H1 (cell line): ENCODE measurements around the gene CRPPA. TPM values are rescaled to one million over a fixed set of nuclear protein-coding genes. Genes with fewer than 3 reads are reported as not detected.

Experiments used
- CTCF ChIA-PET: fragments of 300-600 bp; sonication (Branson Sonifier 250); formaldehyde crosslinking; loops from one replicate; lab custom pipeline; 2021; ENCODE audit not compliant: partially characterized antibody; lab: Charles Lee
- POLR2A ChIA-PET: fragments of 300-600 bp; sonication (Branson Sonifier 250); formaldehyde crosslinking; loops from one replicate; lab custom pipeline; 2021; ENCODE audit warnings: inconsistent platforms; ENCODE audit not compliant: partially characterized antibody; lab: Charles Lee
- DNase-seq, 2 experiments: peaks; one replicate each; pipeline versions ENCODE4 v3.0.0 to v3.0.0-alpha.2; 2010 to 2022; ENCODE audit warnings: low spot score in 2 of 2, low read depth in 1 of 2, mixed read lengths in 1 of 2
- FAIRE-seq: peaks from 2 replicates; lab custom pipeline; 2011; peaks lifted over from hg19 to GRCh38; lab: Jason Lieb, UNC
- H2AFZ ChIP-seq: 2 replicates; pipeline ENCODE4 v1.8.1; 2012; ENCODE audit warnings: low read length, inconsistent platforms
- H2AK5ac ChIP-seq: 2 replicates; pipeline ENCODE4 v1.6.1; 2013; ENCODE audit warnings: low read depth, low read length
- H2BK120ac ChIP-seq: replicated peaks from 2 replicates; pipeline ENCODE3; 2013; ENCODE audit warnings: low read depth, low read length, inconsistent platforms
- H2BK12ac ChIP-seq: 2 replicates; pipeline ENCODE4 v1.6.1; 2013; ENCODE audit warnings: low read depth, low read length
- H2BK15ac ChIP-seq: 2 replicates; pipeline ENCODE4 v1.6.1; 2013; ENCODE audit warnings: low read length
- H2BK20ac ChIP-seq: 2 replicates; pipeline ENCODE4 v1.6.1; 2013; ENCODE audit warnings: low read length
- H2BK5ac ChIP-seq: 2 replicates; pipeline ENCODE4 v1.6.1; 2013; ENCODE audit warnings: low read depth, low read length
- H3K14ac ChIP-seq: 2 replicates; pipeline ENCODE4 v1.6.1; 2013; ENCODE audit warnings: inconsistent platforms; ENCODE audit not compliant: insufficient read length
- H3K18ac ChIP-seq: 2 replicates; pipeline ENCODE4 v1.6.1; 2013; ENCODE audit warnings: low read length; ENCODE audit errors: extremely low read depth
- H3K23ac ChIP-seq: 2 replicates; pipeline ENCODE4 v1.6.1; 2013; ENCODE audit warnings: inconsistent platforms; ENCODE audit not compliant: insufficient read length
- H3K23me2 ChIP-seq: 2 replicates; pipeline ENCODE4 v1.6.1; 2013; ENCODE audit warnings: low read depth, low read length
- H3K27ac ChIP-seq: 2 replicates; pipeline ENCODE4 v1.6.1; 2011; ENCODE audit warnings: low read depth, low read length, inconsistent platforms
- H3K27me3 ChIP-seq, 4 experiments: replicated peaks in 1 of 4; 1 replicate in 1 of 4; 2 replicates in 3 of 4; pipeline versions ENCODE4 v1.6.1 to v1.8.1; 2011 to 2013; ENCODE audit warnings: low read length in 3 of 4, mild to moderate bottlenecking in 3 of 4, inconsistent platforms in 2 of 4, mixed read lengths in 2 of 4, moderate library complexity in 1 of 4; ENCODE audit not compliant: control insufficient read depth in 3 of 4, insufficient read depth in 3 of 4; ENCODE audit errors: extremely low read depth in 1 of 4
- H3K36me3 ChIP-seq, 4 experiments: 2 replicates each; pipeline versions ENCODE4 v1.6.1 to v1.8.1; 2011 to 2013; ENCODE audit warnings: mild to moderate bottlenecking in 4 of 4, low read length in 3 of 4, moderate library complexity in 2 of 4, control low read depth in 1 of 4, inconsistent platforms in 1 of 4; ENCODE audit not compliant: insufficient read depth in 4 of 4, control insufficient read depth in 2 of 4
- H3K4ac ChIP-seq: replicated peaks from 2 replicates; pipeline ENCODE3; 2013; ENCODE audit warnings: low read length, low read depth, mixed read lengths, inconsistent platforms; ENCODE audit not compliant: insufficient read length
- H3K4me1 ChIP-seq, 4 experiments: replicated peaks in 1 of 4; 1 replicate in 1 of 4; 2 replicates in 3 of 4; pipeline versions ENCODE4 v1.6.1 to v1.8.1; 2011 to 2013; ENCODE audit warnings: low read length in 3 of 4, inconsistent platforms in 2 of 4, mixed read lengths in 1 of 4; ENCODE audit not compliant: insufficient read depth in 4 of 4, control insufficient read depth in 3 of 4
- H3K4me2 ChIP-seq, 2 experiments: 2 replicates each; pipeline versions ENCODE4 v1.6.1 to v1.8.1; 2011 to 2013; ENCODE audit warnings: low read depth in 2 of 2, low read length in 2 of 2, control low read depth in 1 of 2, inconsistent platforms in 1 of 2, mild to moderate bottlenecking in 1 of 2; ENCODE audit not compliant: insufficient read depth in 1 of 2
- H3K4me3 ChIP-seq, 4 experiments: fragments of 200-600, 300-600 bp in 1 of 4; sonication (generic), shearing (Covaris generic), sonication (Bioruptor Twin) in 1 of 4; 2 replicates each; pipeline versions ENCODE4 v1.5.1 to v1.8.1; 2011 to 2016; ENCODE audit warnings: low read length in 4 of 4, low read depth in 3 of 4, control low read depth in 2 of 4, inconsistent platforms in 2 of 4, mild to moderate bottlenecking in 2 of 4, mixed read lengths in 1 of 4, moderate library complexity in 1 of 4; ENCODE audit not compliant: insufficient read depth in 2 of 4; ENCODE audit errors: extremely low read depth in 1 of 4
- H3K56ac ChIP-seq: replicated peaks from 2 replicates; pipeline ENCODE3; 2013; ENCODE audit warnings: low read depth, mild to moderate bottlenecking, mixed read lengths, low read length, inconsistent platforms; ENCODE audit not compliant: insufficient read length
- H3K79me1 ChIP-seq: 2 replicates; pipeline ENCODE4 v1.6.1; 2013; ENCODE audit warnings: low read depth, low read length, control low read depth
- H3K79me2 ChIP-seq, 2 experiments: 2 replicates each; pipeline versions ENCODE4 v1.6.1 to v1.8.1; 2012 to 2013; ENCODE audit warnings: low read length in 2 of 2, mild to moderate bottlenecking in 2 of 2, inconsistent platforms in 1 of 2; ENCODE audit not compliant: insufficient read depth in 2 of 2, control insufficient read depth in 1 of 2
- H3K9ac ChIP-seq, 4 experiments: replicated peaks in 1 of 4; 1 replicate in 1 of 4; 2 replicates in 3 of 4; pipeline versions ENCODE4 v1.6.1 to v1.8.1; 2011 to 2013; ENCODE audit warnings: low read depth in 3 of 4, low read length in 3 of 4, control low read depth in 2 of 4, mild to moderate bottlenecking in 2 of 4, moderate library complexity in 2 of 4, inconsistent platforms in 1 of 4; ENCODE audit errors: extremely low read depth in 1 of 4
- H3K9me3 ChIP-seq, 2 experiments: 2 replicates each; pipeline versions ENCODE4 v1.6.1 to v1.8.1; 2012 to 2013; ENCODE audit warnings: mild to moderate bottlenecking in 2 of 2, moderate library complexity in 2 of 2, control low read depth in 1 of 2, inconsistent platforms in 1 of 2, low read depth in 1 of 2, low read length in 1 of 2, mixed read lengths in 1 of 2; ENCODE audit not compliant: insufficient read depth in 2 of 2
- H4K20me1 ChIP-seq, 2 experiments: replicated peaks in 1 of 2; 2 replicates each; pipeline versions ENCODE3 to v1.8.1; 2011 to 2013; ENCODE audit warnings: inconsistent platforms in 2 of 2, low read length in 2 of 2, mild to moderate bottlenecking in 1 of 2; ENCODE audit not compliant: insufficient read depth in 2 of 2, control insufficient read depth in 1 of 2
- H4K5ac ChIP-seq: 2 replicates; pipeline ENCODE4 v1.6.1; 2013; ENCODE audit warnings: low read length, low read depth, mixed read lengths, inconsistent platforms; ENCODE audit not compliant: insufficient read length
- H4K8ac ChIP-seq: 2 replicates; pipeline ENCODE4 v1.8.0; 2013; ENCODE audit warnings: mild to moderate bottlenecking, moderate library complexity, low read length, inconsistent platforms; ENCODE audit not compliant: insufficient read depth; ENCODE audit errors: extremely low read depth
- H4K91ac ChIP-seq: replicated peaks from 2 replicates; pipeline ENCODE3; 2013; ENCODE audit warnings: low read length, mixed read lengths, inconsistent platforms; ENCODE audit not compliant: insufficient read length
- ATF3 ChIP-seq: IDR thresholded peaks from 2 replicates; pipeline ENCODE4 v1.6.1; 2011; ENCODE audit warnings: low read depth, mild to moderate bottlenecking, low read length; ENCODE audit not compliant: insufficient read depth
- KDM5A ChIP-seq: fragments of 200-600 bp; IDR thresholded peaks from 2 replicates; pipeline ENCODE4 v1.7.1; 2012; ENCODE audit warnings: mild to moderate bottlenecking, low read length, inconsistent platforms, mixed read lengths
- NANOG ChIP-seq: IDR thresholded peaks from 2 replicates; pipeline ENCODE4 v1.6.1; 2011; ENCODE audit warnings: low read length, low read depth, mild to moderate bottlenecking, inconsistent platforms; ENCODE audit not compliant: insufficient read depth, poor library complexity, severe bottlenecking
- POLR2AphosphoS5 ChIP-seq: IDR thresholded peaks from 2 replicates; pipeline ENCODE4 v1.6.1; 2011; ENCODE audit warnings: low read depth, low read length
- TCF12 ChIP-seq: IDR thresholded peaks from 2 replicates; pipeline ENCODE4 v1.6.1; 2011; ENCODE audit warnings: low read depth, mild to moderate bottlenecking, low read length
- WGBS, 2 experiments: shearing (Covaris generic) in 1 of 2; methylation state at CpG; one replicate each; pipeline versions ENCODE4 v1.1.6 to v1.1.7; 2013 to 2015; ENCODE audit warnings: low lambda C conversion rate in 2 of 2, mixed read lengths in 2 of 2, inconsistent platforms in 1 of 2, low coverage in 1 of 2, missing lambda C conversion rate in 1 of 2; ENCODE audit not compliant: insufficient replicate concordance in 2 of 2, insufficient coverage in 1 of 2, insufficient read length in 1 of 2; ENCODE audit errors: extremely low coverage in 1 of 2, missing lambda C conversion rate in 1 of 2; 5-methylcytosine and 5-hydroxymethylcytosine counted together
- polyA plus RNA-seq, 7 experiments: library from polyadenylated mRNA; depleted of rRNA in 3 of 7; stranded (reverse) in 5 of 7; unstranded in 2 of 7; fragments of >200 nt in 5 of 7; fragments of 200-250 nt in 2 of 7; gene quantifications; 1 replicate in 5 of 7; 2 replicates in 1 of 7; 4 replicates in 1 of 7; pipeline versions ENCODE4 v1.2.1 to v1.2.3, GENCODE V29; 2011 to 2013; ENCODE audit warnings: missing spikeins in 2 of 7, mixed read lengths in 2 of 7
- total RNA-seq: library from RNA; stranded (reverse); fragmentation: NEBNext Ultra II Directional; extraction: Animal tissue kit (Norgen Biotek cat#: 25700); gene quantifications from 2 replicates; pipeline ENCODE4 v1.2.1, GENCODE V29; 2021

Gene CRPPA
- total and polyA plus RNA-seq, 2 of the 8 experiments (the other 6 are each of a cell fraction or from before 2014, with no cell fraction given), result 0.23 to 0.39 TPM

DNA sequence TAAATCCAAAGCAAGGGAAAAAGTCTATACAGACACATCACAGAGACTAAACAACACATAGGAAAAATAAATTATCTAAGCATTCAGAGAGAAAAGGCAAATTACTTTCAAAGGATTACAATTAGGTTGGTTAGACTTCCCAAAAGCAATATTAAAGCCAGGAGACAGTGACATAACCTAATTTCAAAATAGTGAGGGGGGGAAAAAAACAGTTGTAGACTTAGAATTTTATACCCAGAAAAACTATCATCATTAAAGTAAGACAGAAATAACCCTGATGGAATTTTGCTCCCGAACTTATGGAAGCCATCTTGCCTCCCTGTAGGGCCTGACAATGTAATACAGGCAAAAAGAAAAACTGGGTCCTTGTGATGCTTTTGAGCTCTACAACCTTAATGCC, 18.4 kb downstream of the CRPPA start:
- Histone ChIP-seq H3K23me2 (no peaks in the 10 kb centered on the region), H2BK15ac (no peak overlapping the region), H4K91ac (no peak overlapping the region), H2BK120ac (no peak overlapping the region), H4K20me1 (no peaks in the 10 kb centered on the region), H3K4me2 (no peak overlapping the region), H4K5ac (no peak overlapping the region), H3K79me2 (no peaks in the 10 kb centered on the region; a peak in 1 of 4 replicates), H3K27ac (no peak overlapping the region), H2BK12ac (no peak overlapping the region), H3K27me3 (no peaks in the 10 kb centered on the region), H3K4me1 (no peaks in the 10 kb centered on the region), H3K9me3 (peaks cover 29% of the 10 kb centered on the region in 2 experiments), H3K9ac (no peak overlapping the region), H3K4ac (no peak overlapping the region), H3K18ac (no peak overlapping the region), H3K14ac (no peak overlapping the region), H3K23ac (no peak overlapping the region), H4K8ac (no peak overlapping the region), H3K56ac (no peak overlapping the region), H2BK20ac (no peak overlapping the region), H3K79me1 (no peaks in the 10 kb centered on the region), H2AK5ac (no peak overlapping the region), H2BK5ac (no peak overlapping the region), H3K36me3 (peaks cover 0 to 20% (median 6%) of the 10 kb centered on the region in 4 experiments; a peak in 2 of 8 replicates), H3K4me3 (no peak overlapping the region), H2AFZ (no peak overlapping the region)
- POLR2A ChIA-PET, result no interaction called here
- DNase-seq, result no peak
- TF ChIP-seq TCF12, result no peak
- TF ChIP-seq KDM5A, result no peak
- TF ChIP-seq POLR2AphosphoS5, result no peak
- TF ChIP-seq NANOG, result no peak
- no peak for TF ChIP-seq ATF3
- no peak for FAIRE-seq
- CTCF ChIA-PET, result no interaction called here
- 94% methylated on average over 1 of the region's 1 CpG; no CpG with 5 or more reads in 1 of the 2 experiments for WGBS, 2 experiments
